HG02970 (cell line): Measurements from ENCODE around the gene COL24A1.

Experiments used
- ATAC-seq: cut with Tn5 transposase; IDR thresholded peaks from one replicate; pipeline ENCODE4 v1.9.1; 2021; ENCODE audit warnings: mild to moderate bottlenecking, moderate library complexity, moderate number of reproducible peaks; ENCODE audit not compliant: unreplicated experiment, low FRiP score

The COL24A1 gene

GRCh38 chr1:85707990-85708828 is 448.4 kb downstream of the COL24A1 start, which contains the start of gene ZNHIT6:
Gene ZNHIT6, minus strand, starts transcription at chr1:85708433. Its CDS starts 149 bp downstream, at chr1:85708284.
- ATAC-seq, result peak; percentile 96

DNA sequence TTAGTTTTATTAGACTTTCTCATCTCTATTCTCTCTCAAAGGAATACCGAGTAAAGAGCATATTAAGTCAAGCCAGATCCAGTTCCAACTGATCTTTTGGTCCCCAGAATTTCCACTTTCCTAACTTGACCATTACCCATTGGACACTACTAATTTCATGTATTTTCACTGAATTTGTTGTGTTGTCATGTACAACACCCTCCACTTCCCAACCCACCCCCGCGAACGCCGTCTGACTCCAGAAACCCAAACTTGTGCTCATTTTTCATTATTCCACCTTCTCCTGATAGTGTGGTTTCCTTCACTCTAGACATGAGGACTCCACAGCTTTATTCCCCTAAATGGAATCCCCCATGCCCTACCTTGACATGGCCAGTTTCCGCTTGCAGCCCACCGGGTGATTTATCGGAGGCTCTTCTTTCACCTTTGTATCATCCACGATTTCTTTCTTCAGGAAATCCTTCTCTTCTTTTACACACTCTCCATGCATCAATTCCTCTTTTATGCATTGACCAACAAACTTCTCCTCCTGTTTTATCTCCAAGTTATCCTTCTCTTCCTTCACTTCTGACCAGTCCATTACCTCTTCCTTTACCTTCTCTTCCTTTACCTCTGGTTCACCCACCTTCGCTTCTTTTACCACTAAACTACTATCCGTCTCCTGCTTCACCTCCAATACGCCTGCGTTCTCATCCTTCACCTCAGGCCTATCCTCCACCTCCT is 449.1 kb downstream of the COL24A1 start:
- peak; percentile 25 for ATAC-seq

DNA sequence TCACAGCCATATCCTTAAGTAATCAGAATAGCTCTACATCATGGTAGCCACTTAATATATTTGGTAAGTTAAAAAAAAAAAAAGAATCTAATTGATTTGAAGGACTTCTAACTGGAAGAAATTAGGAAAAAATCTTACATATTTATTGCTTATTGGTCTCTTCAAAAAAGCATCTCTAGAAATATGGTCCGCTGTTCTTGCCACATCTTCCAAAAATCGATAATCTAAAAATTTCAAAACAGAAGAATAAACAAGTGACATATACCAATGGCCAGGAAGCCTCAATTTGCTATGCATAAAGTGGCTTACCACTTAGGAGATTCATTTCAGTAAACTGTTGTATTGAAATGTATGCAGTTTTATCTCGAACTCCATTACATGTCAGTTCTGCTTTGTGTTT is 450.6 kb downstream of the COL24A1 start:
- ATAC-seq, result no peak

- no peak for ATAC-seq
Measured at GRCh38 chr1:85700422-85700821, 456.1 kb downstream of the COL24A1 start.

DNA sequence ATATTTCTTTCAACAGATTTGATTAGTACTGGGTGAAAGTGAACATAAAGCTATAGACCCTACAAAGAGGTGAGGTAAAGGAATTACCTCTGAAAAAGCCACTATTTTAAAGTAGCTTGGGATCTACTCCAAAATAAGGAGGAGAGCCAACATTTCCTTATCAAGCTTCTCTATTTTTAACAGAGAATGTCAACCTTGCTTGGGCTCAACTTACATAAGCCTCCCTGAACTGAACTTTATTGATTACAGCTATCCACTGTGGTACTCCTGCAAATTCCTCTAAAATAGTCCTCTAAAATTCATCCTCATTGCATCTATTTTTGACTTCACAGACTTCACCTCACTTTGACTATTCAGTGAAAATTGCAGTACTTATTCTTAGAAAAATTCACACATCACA is 458.7 kb downstream of the COL24A1 start:
- ATAC-seq, result no peak

DNA sequence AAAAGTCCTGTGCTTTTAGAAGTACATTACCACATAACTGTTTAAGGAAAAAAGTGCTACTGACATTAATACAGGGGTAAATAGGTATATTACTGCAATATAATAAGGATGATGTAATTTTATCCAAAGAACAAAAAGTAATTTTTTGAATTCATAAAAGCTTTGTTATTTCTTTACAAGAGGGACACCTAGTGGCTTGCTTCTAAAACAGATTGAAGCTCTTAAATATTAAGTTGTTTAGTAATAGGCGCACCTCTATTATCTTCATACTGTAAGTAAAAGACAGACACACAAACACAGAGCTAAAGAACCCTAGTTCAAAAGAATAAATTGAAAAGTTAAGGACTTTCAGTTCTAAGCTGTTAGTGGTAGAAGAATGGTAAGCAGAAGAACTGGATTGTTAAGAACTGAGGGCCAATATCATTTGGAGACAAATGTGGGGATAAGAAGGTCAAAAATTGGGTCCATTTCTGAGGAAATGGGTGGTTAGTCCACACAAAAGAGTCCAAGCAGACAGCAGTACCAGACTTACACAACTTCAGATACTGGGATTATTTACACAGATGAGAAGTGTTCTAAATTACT is 463.8 kb downstream of the COL24A1 start:
- ATAC-seq, result no peak

DNA sequence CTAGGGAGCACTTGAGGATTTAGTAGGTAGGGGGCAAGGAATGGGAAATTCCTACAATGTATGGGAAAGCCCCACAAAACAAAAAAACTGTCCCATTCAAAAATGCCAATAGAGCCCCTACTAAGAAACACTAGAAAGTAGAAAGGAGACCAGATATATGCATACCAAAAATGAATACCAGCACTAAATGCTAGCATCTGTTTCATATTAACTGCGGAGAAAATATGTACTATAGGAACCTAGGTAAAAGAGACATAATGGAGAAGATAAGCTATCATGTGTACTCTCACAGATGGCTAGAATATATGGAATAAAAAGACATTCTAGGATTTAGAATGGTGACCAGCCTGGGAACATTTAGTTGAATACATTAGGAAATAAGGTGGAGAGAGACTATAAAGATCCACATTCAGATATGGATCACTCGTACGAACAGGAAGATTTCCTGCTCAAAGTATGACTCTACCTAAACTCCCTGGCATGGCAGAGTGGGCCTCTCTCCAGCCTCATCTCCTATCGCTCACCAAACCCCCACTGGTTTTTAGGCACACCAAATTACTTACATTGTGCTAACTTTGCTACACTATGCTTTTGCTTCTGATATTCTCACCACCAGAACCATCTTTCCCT is 466.7 kb downstream of the COL24A1 start:
- ATAC-seq, result no peak

DNA sequence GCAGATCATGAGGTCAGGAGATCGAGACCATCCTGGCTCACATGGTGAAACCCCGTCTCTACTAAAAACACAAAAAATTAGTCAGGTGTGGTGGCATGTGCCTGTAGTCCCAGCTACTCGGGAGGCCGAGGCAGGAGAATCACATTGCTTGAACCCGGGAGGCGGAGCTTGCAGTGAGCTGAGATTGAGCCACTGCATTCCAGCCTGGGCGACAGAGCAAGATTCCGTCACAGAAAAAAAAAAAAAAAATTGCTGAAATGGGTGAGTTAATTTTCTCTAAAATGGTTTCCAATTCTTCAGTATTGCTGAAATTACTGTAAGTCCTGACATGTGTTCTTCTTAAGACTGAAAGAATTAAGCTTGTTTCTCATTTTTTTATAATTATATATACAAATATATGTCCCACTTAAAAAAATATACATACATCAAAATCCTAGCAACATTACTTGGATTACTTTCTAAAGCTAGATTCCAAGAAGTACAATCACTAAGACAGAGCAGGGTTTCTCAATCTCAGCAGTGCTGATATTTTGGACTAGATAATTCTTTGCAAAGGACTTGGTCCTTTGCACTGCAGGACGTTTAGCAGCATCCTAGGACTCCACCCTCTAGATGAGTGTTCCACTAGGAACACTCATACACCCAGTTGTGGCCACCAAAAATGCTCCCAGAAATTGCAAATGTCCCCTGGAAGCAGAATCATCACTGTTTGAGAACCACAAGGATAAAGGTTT is 473.1 kb downstream of the COL24A1 start:
- no peak for ATAC-seq

DNA sequence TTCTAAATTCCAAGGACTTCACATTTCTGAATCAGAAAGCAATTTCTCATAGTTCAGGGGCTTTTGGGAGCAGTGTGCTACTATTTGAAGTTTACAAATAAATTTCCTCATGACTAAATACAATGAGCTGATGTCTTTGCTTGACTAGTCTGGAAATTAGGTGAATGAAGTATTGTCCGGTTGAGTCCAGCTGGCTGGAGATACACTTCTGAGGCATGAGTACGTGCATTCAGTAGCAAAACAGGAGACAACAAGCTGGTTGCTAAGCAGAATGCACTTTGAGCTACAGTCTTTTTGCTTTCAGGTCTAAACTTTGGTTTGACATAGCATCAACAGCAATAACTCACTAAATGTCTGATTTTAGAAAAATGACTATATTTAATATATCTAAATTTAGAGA is 475.5 kb downstream of the COL24A1 start:
- no peak for ATAC-seq
